HG03521 (cell line): Measurements from ENCODE around the gene NIPBL.
"Not testable (repeated sequence)": the region's sequence is repeated elsewhere in the genome, so short reads cannot be mapped to it uniquely, and the experiment has no call there.

Source experiments
- ATAC-seq: cut with Tn5 transposase; IDR thresholded peaks from one replicate; pipeline ENCODE4 v1.9.1; 2021; ENCODE audit warnings: mild to moderate bottlenecking, moderate library complexity; ENCODE audit not compliant: unreplicated experiment

Gene NIPBL

DNA sequence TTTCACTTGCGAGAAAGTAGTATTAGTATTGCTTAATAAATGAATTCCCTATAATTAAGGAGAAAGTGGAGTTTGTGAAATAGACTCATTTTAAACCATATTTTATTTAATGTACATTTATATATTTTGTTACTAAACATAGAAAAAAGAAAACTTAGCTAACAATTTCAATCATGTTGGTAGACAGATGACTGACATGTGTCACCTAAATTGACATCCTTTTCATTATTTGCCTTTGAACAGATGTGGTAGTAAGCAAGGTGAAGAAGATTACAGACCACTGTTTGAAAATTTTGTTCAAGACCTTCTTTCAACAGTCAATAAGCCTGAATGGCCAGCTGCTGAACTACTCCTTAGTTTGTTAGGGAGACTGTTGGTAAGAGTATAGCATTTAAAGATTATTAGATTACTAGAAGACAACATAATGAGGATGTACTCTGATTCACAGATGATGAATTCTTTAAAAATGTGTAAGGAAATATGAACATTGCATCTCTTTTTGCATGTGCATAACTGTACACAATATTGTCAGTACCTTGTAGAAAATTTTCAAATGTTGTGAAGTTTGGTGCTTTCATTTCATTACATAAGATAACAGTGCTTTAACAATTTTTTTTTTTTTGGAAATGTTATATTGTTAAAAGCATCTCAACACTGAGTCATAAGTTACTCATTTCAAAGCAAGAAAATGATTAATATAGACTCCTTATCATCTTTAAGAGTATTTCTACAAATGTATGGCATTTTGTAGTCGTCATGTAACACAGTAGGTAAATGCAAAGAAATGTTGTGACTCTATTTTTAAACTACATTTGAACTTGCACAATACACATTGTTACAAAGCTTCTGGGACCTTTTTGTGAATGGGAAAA, 139.5 kb downstream of the NIPBL start:
- no peak for ATAC-seq

DNA sequence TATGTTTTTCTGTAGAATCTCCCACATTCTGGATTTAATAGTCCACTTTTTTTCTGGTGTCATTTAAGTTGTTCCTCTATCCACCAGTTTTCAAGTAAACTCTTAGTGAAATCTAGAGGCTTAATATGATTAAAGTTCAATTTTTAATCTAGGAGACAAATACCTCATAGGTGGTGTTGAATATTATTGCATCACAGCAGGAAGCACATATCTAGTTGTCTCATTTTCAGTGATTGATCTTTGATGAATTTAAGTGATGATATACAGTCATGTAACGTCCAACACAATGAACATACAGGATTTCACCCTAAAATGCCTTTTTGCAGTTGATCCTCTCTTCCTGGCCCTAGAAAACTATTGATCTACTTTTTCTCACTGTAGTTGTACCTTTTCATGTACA, 152.3 kb downstream of the NIPBL start:
- no peak for ATAC-seq

DNA sequence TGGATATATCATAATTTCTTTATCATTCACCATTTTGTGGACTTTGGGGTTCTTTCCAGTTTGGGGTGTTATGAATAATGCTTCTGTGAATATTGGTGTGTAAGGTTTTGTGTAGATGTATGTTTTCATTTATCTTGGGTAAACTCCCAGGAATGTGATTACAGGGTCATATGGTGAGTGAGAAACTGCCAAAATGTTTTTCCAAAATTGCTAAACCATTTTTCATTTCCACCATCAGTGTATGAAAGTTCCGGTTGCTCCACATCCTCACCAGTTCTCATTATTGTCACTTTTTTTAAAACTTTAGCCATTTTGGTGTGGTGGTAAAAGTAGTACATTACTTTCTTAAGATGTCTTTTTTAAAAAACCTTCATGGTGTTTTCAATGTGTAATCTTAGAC, 152.9 kb downstream of the NIPBL start:
- no peak for ATAC-seq

DNA sequence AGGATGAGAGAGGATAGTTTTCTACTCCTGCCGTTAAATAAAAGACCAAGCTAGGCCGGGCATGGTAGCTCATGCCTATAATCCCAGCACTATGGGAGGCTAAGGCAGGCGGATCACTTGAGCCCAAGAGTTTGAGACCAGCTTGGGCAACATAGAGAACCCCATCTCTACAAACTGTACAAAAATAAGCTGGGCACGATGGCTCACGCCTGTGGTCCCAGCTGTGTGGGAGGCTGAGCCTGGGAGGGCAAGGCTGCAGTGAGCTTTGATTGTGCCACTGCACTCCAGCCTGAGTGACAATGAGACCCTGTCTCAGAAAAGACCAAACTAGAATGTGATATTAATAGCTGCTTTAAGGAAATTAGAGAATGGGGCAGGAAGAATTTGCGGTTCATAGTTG, 158.4 kb downstream of the NIPBL start:
- ATAC-seq, result no peak

DNA sequence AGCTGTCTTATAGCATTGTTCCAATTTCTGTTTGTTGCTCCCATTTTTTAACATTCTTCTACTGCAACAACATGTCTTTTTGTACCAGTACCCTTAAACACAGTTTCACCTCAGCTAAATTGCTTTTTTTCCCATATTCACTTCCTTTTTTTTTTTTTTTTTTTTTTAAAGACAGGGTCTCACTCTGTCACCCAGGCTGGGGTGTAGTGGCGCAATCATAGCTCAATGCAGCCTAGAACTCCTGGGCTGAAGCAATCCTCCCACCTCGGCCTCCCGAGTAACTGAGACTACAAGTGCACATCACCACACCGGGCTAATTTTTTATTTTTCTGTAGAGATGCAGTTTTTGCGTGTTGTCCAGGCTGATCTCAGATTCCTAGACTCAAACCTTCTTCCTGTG, 161.3 kb downstream of the NIPBL start:
- ATAC-seq, result no peak

DNA sequence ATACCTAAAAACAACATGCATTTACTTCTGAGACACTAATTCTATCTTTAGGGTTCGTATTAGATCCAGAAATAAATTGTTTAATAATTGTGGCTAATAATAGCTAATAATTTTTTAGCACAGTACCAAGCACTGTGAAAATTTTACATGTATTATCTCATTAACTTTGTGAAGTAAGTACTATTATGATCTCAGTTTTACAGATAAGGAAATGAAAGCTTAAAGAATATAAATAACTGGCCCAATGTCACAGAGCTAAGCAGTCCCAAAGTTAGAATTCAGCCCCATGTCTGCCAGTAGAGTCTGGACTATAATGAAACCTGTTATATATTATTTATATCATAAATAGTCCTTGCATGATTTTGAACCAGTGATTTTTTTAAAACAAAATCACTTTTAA, 163.3 kb downstream of the NIPBL start:
- ATAC-seq, result no peak

DNA sequence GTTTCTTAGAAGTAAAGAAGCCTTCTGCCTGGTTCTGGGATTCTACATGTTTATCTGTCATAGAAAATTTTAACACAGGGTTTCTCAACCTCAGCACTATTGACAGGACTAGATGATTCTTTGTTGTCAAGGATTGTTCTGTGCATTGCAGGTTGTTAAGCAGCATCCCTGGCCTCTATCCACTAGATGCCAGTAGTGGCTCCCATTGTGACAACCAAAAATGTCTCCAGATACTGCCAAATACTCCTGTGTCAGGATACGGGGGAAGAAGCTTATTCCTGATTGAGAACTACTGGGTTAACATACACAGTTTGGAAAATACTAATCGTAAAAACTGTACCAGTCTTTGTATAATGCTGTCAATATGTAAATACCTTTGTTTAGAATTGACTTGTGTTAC, 167.1 kb downstream of the NIPBL start:
- no peak for ATAC-seq

DNA sequence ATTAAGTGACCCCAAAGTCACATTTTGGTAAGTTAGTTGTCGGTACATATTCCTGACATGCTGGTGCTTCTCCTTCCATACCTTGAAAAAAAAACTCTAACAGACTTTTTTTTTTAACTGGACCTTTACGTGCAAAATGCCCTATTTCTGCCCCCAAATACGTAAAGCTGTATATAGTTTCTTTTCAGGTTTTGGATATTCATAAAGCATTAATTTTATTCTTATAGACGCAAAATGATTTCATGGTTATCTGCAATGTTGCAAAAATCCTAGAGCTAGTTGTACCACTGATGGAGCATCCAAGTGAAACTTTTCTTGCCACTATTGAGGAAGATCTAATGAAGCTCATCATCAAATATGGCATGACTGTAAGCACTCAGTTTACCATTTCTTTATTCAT, 167.6 kb downstream of the NIPBL start:
- no peak for ATAC-seq

DNA sequence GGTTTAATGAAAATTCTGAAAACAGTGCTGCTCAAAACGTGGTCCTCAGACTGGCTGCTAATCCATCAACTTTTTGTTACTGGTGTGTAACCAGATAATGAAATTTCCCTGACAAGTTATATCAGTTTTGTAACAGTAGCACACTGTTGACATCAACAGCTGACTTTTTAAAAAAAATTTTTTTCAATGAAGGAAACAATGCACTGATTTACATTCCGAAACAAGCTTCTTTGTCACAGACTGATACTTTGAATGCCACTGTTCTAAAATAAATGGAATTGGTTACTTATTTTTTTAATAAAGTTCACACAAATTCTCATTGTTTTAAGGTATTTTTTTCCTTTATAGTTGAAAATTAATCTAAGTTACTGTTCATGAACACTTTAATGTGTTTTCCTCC, 169.1 kb downstream of the NIPBL start:
- ATAC-seq, result no peak

DNA sequence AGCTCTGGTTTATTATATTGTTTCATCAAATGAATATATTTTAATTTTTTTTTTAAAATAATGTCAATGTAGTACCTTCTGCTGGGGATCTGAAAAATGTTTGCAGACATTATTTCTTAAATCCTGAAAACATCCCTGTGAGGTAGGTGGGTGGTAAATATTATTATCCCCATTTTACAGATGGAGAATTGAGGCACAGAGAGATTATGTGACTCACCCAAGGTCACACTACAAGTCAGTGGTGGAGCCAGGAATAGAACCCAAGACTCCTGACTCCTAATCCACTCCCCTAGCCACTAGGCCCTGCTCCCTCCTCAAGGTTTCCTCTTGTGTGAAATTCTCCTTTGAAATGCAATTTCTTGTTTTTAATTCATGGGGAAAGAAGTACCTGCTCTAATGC, 171.4 kb downstream of the NIPBL start:
- no peak for ATAC-seq

DNA sequence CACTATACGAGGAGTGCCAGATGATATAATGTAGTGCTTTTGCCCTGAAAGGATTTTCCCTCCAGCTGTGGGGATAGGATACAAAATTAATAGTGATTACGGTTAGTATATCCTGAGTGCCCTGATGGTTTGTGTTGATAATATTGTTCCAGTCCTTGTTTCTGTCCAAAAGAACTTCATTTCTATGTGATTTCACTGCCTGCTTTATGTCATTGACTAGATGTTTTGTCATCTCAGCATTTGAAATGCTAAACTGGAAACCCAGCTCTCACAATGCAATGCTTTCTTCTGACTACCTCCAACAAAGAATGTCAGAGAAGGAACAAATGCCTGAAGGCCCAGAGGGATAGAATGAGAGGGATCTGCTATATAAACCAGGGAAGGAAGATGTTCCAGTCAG, 177.8 kb downstream of the NIPBL start:
- no peak for ATAC-seq

DNA sequence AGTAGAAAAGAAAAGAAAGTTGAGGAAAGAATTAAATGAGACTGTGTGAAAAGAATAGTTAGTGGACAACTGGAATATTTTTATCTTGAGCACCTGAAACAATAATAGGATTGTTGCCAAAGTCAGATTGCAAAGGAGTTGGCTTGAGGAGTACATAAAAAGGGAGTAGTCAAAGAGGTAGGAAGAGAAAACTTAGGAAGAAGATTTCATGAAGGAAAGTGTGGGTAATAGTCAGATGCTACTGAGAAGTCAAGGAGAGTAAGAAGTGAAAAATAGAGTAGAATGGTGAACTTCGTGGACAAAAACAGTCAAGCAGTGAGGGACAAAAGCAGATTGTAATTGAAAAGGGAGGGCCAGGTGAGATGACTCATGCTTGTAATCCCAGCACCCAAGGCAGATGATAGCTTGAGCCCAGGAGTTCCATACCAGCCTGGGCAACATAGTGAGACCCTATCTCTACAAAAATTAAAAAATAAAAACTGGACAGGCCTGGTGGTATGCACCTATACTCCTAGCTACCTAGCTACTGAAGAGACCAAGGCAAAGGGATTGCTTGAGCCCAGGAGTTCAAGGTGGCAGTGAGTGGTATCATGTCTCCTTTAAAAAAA, 178.9 kb downstream of the NIPBL start:
- no peak for ATAC-seq

DNA sequence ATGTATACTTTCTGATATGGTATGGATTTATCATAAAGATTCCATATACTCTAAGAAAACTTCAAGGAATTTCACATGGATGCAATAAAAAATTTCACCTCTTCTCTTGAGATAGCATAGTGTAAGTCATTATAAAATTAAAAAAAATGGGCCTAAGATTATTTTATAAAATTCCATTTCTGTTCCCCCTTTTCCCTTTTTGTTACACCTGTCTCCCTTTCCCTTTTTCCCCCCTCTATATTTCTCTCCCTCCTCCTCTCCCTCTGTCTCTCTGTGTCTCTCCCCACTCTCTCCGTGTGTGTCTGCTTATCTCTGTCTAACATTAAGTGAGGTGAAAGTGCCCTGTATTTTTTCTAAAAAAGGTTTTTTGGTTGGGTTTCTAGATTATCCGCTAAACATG, 180.2 kb downstream of the NIPBL start:
- no peak for ATAC-seq

DNA sequence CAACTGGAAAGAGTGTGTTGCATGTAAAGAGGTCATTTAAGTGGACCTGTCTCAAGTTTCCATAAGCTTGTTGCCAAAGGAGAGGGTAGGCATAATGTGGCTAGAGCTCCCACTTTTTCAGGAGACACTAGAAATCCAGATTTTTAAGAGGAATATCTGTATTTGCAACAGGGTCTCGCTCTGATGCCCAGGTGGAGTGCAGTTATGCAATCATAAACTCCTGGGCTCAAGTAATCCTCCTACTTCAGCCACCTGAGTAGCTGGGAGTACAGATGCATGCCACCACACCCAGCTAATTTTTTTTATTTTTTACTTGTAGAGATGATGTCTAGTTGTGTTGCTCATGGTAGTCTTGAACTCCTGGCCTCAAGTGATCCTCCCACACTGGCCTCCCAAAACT, 183.5 kb downstream of the NIPBL start:
- ATAC-seq, result no peak

DNA sequence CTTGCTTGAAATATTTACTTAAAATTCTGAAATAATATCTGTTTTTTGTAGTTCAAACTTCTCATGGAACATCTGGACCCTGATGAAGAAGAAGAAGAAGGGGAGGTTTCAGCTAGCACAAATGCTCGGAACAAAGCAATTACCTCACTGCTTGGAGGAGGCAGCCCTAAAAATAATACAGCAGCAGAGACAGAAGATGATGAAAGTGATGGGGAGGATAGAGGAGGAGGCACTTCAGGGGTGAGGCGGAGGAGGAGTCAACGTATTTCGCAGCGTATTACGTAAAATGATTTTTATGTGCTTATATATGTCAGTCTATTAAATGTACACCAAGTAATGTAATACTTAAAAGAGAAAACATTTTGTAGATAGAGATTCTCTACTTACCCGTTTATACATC, 187.2 kb downstream of the NIPBL start:
- no peak for ATAC-seq

DNA sequence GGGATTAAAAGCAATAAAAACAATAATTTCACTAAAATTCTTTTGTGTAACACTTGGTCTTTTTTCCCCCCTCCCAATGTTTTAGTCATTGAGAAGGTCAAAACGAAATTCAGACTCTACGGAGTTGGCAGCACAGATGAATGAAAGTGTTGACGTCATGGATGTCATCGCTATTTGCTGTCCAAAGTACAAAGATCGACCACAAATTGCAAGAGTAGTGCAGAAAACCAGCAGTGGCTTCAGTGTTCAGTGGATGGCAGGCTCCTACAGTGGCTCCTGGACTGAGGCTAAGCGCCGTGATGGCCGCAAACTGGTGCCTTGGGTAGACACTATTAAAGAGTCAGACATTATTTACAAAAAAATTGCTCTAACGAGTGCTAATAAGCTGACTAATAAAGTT, 187.9 kb downstream of the NIPBL start:
- ATAC-seq, result no peak

DNA sequence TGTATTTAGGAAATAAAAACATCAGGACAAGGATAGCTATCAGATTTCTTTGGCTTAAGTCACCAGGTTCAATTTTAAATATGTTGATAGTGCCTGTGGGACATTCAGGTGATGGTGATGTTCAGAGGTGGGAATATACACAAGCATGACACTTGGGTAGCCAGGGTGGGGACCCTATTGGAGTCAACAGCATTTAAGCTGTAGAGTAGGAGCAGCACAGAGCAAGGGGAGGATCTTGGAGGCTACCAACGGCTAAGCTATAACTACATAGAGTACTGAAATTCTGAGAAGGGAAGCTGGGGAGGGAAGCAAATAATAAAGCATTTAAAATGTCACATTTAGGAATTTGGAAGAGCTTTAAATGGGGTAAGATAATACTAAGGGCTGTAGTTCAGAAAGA, 194.9 kb downstream of the NIPBL start:
- no peak for ATAC-seq

DNA sequence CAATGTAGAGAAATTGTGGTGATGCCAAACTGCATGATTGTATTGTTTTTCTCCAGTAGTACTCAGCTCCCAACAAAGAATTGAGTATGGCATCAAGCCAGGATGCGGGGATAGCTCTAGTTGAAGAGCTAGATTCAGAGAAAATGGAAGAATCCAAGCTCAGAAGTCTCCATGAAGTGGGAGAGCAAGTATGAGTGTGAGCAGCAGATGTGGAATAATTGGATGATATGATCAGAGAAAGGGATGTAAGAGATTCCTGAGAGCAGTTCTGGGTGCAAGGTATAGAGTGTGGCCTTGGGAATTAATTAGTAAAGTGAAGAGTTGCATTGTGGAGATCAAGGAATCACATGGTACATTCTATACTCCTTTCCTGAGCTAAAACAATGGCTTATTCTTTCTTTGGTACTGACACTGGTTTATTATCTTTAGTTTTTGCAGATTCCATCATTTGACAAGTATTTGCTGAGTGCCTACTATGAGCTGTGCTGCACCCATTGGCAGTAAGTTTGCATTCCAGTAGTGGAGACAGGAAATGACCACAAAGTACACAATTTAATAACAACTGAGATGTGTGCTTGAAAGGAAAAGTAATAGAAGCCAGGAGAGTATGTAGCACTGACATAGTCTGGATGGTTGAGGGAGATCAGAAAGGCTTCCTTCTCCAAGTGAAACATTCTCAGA, 195.5 kb downstream of the NIPBL start:
- no peak for ATAC-seq

DNA sequence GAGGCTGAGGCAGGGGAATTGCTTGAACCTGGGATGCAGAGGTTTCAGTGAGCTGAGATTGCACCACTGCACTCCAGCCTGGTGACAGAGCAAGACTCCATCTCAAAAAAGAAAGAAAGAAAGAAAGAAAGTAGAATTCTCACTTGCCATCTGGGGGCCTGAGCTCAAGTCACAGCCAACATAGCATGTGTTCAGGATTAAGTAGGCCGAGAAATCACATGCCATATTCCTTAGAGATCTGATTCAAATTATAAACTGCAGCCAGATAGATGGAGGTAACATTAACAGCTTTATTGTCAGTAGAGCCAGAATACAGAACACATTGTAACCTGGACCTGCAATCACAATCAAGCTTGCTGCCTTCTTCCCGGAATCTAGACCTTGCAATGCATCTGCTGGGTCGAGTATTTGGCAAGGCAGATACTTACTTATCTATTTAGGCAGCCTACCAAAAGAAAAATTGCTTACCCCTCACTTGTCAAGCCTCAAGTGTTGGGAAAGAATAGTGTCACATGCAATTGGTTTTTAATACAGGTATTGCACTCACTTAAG, 198.9 kb downstream of the NIPBL start:
- no peak for ATAC-seq

DNA sequence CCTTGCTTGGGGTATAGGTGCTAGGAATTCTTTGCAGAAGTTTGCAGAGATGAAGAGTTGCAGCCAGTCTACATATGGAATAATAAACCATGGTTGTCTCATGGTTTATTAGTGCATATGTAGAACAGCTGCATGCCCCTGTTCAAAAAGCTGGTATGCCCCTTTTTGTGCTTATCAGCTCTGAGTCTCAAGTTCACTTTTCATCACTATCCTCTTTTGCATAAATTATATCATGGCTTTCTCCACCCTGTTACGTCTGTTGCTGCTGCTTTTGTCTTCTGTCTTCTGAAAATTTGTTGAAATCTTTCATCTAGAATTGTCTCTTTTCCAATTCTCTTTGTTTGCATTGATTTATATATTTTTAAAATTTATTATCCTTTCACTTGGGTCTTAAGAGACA, 200.6 kb downstream of the NIPBL start:
- ATAC-seq, result no peak

DNA sequence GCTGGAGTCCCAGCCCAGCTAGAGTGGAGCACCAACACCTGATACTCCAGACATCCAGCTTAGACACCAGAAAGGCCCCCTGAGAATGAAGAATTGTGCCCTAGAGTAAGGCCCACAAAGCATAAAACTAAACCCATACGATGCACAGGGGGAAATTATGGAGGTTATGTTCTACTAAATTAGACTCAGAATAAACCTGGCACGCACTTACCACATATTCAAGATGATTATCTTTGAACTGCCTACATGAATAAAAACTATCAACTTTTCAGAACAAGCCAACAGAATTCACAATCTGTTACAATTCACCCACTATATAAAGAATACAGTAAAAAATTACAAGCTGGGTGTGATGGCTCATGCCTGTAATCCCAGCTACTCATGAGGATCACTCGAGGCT, 204.1 kb downstream of the NIPBL start:
- ATAC-seq, result no peak

DNA sequence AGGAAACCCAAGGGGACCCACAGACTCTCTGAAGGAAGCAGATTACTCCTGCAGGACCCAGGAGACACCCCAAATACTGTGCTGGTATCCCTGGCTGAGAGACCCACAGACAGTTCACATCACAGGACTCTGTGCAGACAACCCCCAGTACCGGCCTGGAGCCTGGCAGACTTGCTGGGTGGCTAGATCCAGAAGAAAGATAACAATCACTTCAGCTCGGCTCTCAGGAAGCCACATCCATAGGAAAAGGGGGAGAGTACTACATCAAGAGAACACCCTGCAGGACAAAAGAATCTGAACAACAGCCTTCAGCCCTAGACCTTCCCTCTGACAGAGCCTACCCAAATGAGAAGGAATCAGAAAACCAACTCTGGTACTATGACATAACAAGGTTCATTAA, 206.4 kb downstream of the NIPBL start:
- ATAC-seq, result not testable (repeated sequence)
